HCT116 (cell line): ENCODE data around the gene GTSF1L. TPM values are rescaled to one million over a fixed set of nuclear protein-coding genes. Genes with fewer than 3 reads are reported as not detected.

Experiments
- ATAC-seq: fragments of 200-7000 bp; cut with Tn5 transposase; 2 replicates; pipeline ENCODE4 v1.9.1; 2020; ENCODE audit warnings: mild to moderate bottlenecking, moderate library complexity
- BruUV-seq: library from RNA; stranded (reverse); fragments of 400-500 nt; replicated peaks from 2 replicates; lab custom pipeline; 2021; lab: Mats Ljungman, UMichigan
- CTCF ChIA-PET: fragments of 300-600 bp; sonication (Branson Sonifier 250); formaldehyde crosslinking; loops from one replicate; lab custom pipeline; 2021; ENCODE audit warnings: antibody characterized with exemption; lab: Charles Lee
- POLR2A ChIA-PET: fragments of 300-600, 350-600 bp; sonication (Branson Sonifier 250); formaldehyde crosslinking; loops from one replicate; lab custom pipeline; 2021; ENCODE audit warnings: antibody characterized with exemption; lab: Charles Lee
- RAD21 ChIA-PET, 2 experiments: fragments of 300-600 bp; sonication (Branson Sonifier 250); formaldehyde crosslinking; loops; one replicate each; lab custom pipeline; 2023; ENCODE audit warnings: low total read pairs in 2 of 2; ENCODE audit not compliant: uncharacterized antibody in 2 of 2, unreplicated experiment in 2 of 2, low non-redundant PET in 1 of 2; lab: Charles Lee
- DNase-seq: peaks from one replicate; pipeline ENCODE4 v3.0.0-alpha.2; 2010; ENCODE audit warnings: low read depth, low spot score
- H2AFZ ChIP-seq: fragments of 200-600 bp; shearing (Covaris generic), sonication (generic); 2 replicates; pipeline ENCODE4 v1.6.1; 2017; ENCODE audit warnings: low read depth, mixed run types, mixed read lengths, antibody characterized with exemption, low read length; ENCODE audit not compliant: poor library complexity, severe bottlenecking
- H3K27ac ChIP-seq: 2 replicates; pipeline ENCODE4 v1.5.1; 2012; ENCODE audit warnings: low read depth, low read length
- H3K27me3 ChIP-seq: fragments of 200-600 bp; sonication (generic); 2 replicates; pipeline ENCODE4 v1.6.1; 2016; ENCODE audit warnings: mixed run types, low read length, mixed read lengths; ENCODE audit not compliant: insufficient read depth
- H3K36me3 ChIP-seq, 2 experiments: fragments of 200-500 bp in 1 of 2; fragments of 200-600 bp in 1 of 2; sonication (Bioruptor generic) in 1 of 2; sonication (generic) in 1 of 2; 2 replicates each; pipeline versions ENCODE4 v1.5.1 to v1.6.1; 2014 to 2016; ENCODE audit warnings: low read length in 2 of 2, inconsistent platforms in 1 of 2, mixed read lengths in 1 of 2, mixed run types in 1 of 2; ENCODE audit not compliant: insufficient read depth in 2 of 2, control insufficient read depth in 1 of 2
- H3K4me1 ChIP-seq, 2 experiments: fragments of 200-600 bp in 1 of 2; sonication (generic) in 1 of 2; 2 replicates each; pipeline versions ENCODE4 v1.5.1 to v1.6.1; 2012 to 2017; ENCODE audit warnings: low read length in 2 of 2, inconsistent platforms in 1 of 2, mild to moderate bottlenecking in 1 of 2, mixed read lengths in 1 of 2, mixed run types in 1 of 2, moderate library complexity in 1 of 2; ENCODE audit not compliant: insufficient read depth in 2 of 2, control insufficient read depth in 1 of 2
- H3K4me2 ChIP-seq: fragments of 200-600 bp; sonication (generic); 2 replicates; pipeline ENCODE4 v1.6.1; 2017; ENCODE audit warnings: mixed run types, low read length, mixed read lengths
- H3K4me3 ChIP-seq, 2 experiments: fragments of 200-600 bp in 1 of 2; sonication (generic) in 1 of 2; replicated peaks in 1 of 2; 2 replicates each; pipeline ENCODE4 v1.5.1; 2011 to 2016; ENCODE audit warnings: low read length in 2 of 2, control low read depth in 1 of 2, low read depth in 1 of 2, mild to moderate bottlenecking in 1 of 2, mixed read lengths in 1 of 2, mixed run types in 1 of 2
- H3K79me2 ChIP-seq: fragments of 200-600 bp; sonication (generic); 2 replicates; pipeline ENCODE4 v1.6.1; 2017; ENCODE audit warnings: mild to moderate bottlenecking, mixed run types, low read length, moderate library complexity, mixed read lengths; ENCODE audit not compliant: insufficient read depth
- H3K9ac ChIP-seq: fragments of 200-600 bp; sonication (generic); 2 replicates; pipeline ENCODE4 v1.6.1; 2016; ENCODE audit warnings: low read length, mixed read lengths
- H3K9me2 ChIP-seq: fragments of 200-600 bp; sonication (generic), shearing (Covaris generic); 2 replicates; pipeline ENCODE4 v1.6.1; 2017; ENCODE audit warnings: mixed run types, mild to moderate bottlenecking, moderate library complexity; ENCODE audit not compliant: insufficient read depth
- H3K9me3 ChIP-seq, 2 experiments: fragments of 200-500 bp in 1 of 2; fragments of 200-600 bp in 1 of 2; sonication (Bioruptor generic) in 1 of 2; sonication (generic) in 1 of 2; 2 replicates each; pipeline ENCODE4 v1.6.1; 2014 to 2017; ENCODE audit warnings: low read length in 2 of 2, mixed read lengths in 2 of 2, inconsistent platforms in 1 of 2, low read depth in 1 of 2, mild to moderate bottlenecking in 1 of 2, mixed run types in 1 of 2, moderate library complexity in 1 of 2; ENCODE audit not compliant: control insufficient read depth in 1 of 2, insufficient read depth in 1 of 2
- H4K20me1 ChIP-seq: fragments of 200-600 bp; sonication (generic), shearing (Covaris generic); 2 replicates; pipeline ENCODE4 v1.6.1; 2017; ENCODE audit warnings: mixed run types, mild to moderate bottlenecking, moderate library complexity; ENCODE audit not compliant: insufficient read depth
- CBX3 ChIP-seq: IDR thresholded peaks from 2 replicates; pipeline ENCODE4 v1.6.1; 2012; ENCODE audit warnings: low read depth
- CEBPB ChIP-seq: IDR thresholded peaks from 2 replicates; pipeline ENCODE4 v1.6.1; 2012; ENCODE audit warnings: low read depth
- EGR1 ChIP-seq: IDR thresholded peaks from 2 replicates; pipeline ENCODE4 v1.6.1; 2012; ENCODE audit warnings: low read depth
- EZH2 ChIP-seq: fragments of 200-600 bp; sonication (generic); IDR thresholded peaks from 2 replicates; pipeline ENCODE4 v1.6.1; 2017; ENCODE audit warnings: antibody characterized with exemption, mixed run types
- EZH2phosphoT487 ChIP-seq: fragments of 200-600 bp; IDR thresholded peaks from 2 replicates; pipeline ENCODE4 v1.6.1; 2018; ENCODE audit warnings: antibody characterized with exemption, borderline replicate concordance
- JUND ChIP-seq: IDR thresholded peaks from 2 replicates; pipeline ENCODE4 v1.6.1; 2012
- POLR2A ChIP-seq: IDR thresholded peaks from 2 replicates; pipeline ENCODE4 v1.7.0; 2011; ENCODE audit warnings: borderline replicate concordance; ENCODE audit not compliant: insufficient read depth, insufficient read length; ENCODE audit errors: extremely low read depth
- POLR2AphosphoS5 ChIP-seq: IDR thresholded peaks from 2 replicates; pipeline ENCODE4 v1.6.1; 2011; ENCODE audit warnings: mild to moderate bottlenecking, low read depth, low read length, moderate library complexity
- RAD21 ChIP-seq: IDR thresholded peaks from 2 replicates; pipeline ENCODE4 v1.6.1; 2012; ENCODE audit warnings: low read depth, mild to moderate bottlenecking
- REST ChIP-seq: IDR thresholded peaks from 2 replicates; pipeline ENCODE4 v1.6.1; 2012; ENCODE audit warnings: low read depth
- SP1 ChIP-seq: IDR thresholded peaks from 2 replicates; pipeline ENCODE4 v1.6.1; 2012; ENCODE audit warnings: low read depth
- TCF7L2 ChIP-seq: IDR thresholded peaks from 2 replicates; pipeline ENCODE4 v1.7.0; 2011; ENCODE audit warnings: borderline replicate concordance, inconsistent platforms; ENCODE audit not compliant: insufficient read depth, insufficient read length; ENCODE audit errors: extremely low read depth
- ZBTB33 ChIP-seq: IDR thresholded peaks from 2 replicates; pipeline ENCODE4 v1.6.1; 2011; ENCODE audit warnings: mild to moderate bottlenecking, low read length, moderate library complexity; ENCODE audit not compliant: insufficient replicate concordance; ENCODE audit errors: extremely low read depth
- ZFX ChIP-seq: fragments of 450-650 bp; IDR thresholded peaks from 2 replicates; pipeline ENCODE4 v1.6.1; 2017
- intact Hi-C: fragments of 100-400 bp; cut with micrococcal nuclease; formaldehyde crosslinking; loops from 2 replicates; pipeline ENCODE4 v1.10.0; 2022
- total RNA-seq: library from RNA; stranded (reverse); gene quantifications from one replicate; pipeline ENCODE4 v1.2.1, GENCODE V29; 2021; ENCODE audit not compliant: unreplicated experiment
- TF ChIP-seq, protein P1 (sequence below): IDR thresholded peaks from 2 replicates; pipeline ENCODE4 v1.6.1; 2012
- TF ChIP-seq, protein P2 (sequence below): IDR thresholded peaks from 2 replicates; pipeline ENCODE4 v1.6.1; 2012

The GTSF1L gene
- total RNA-seq, 1 experiment from 2014 or later: not detected

- CTCF ChIA-PET: interaction anchor here (4.1 kb wide), 1 partner anchor 329 kb away, joined by 32 read pairs; no protein-coding TSS in a partner anchor
- Histone ChIP-seq H3K4me2 (no peak overlapping the region), H3K27ac (no peak overlapping the region), H2AFZ (no peak overlapping the region), H3K9me2 (no peaks in the 10 kb centered on the region), H3K79me2 (no peaks in the 10 kb centered on the region), H4K20me1 (no peaks in the 10 kb centered on the region), H3K4me1 (peaks cover 0 to 23% of the 10 kb centered on the region in 2 experiments; a peak in 2 of 4 replicates), H3K4me3 (no peak overlapping the region), H3K9me3 (no peaks in the 10 kb centered on the region), H3K9ac (no peak overlapping the region), H3K36me3 (no peaks in the 10 kb centered on the region), H3K27me3 (no peaks in the 10 kb centered on the region)
- DNase-seq (no peak), ATAC-seq (no peak)
- intact Hi-C loops: no loop called here
- BruUV-seq: no TSS peak
- no peak for TF ChIP-seq ZBTB33
- TF ChIP-seq POLR2A: no peak
- no peak for TF ChIP-seq SP1
- TF ChIP-seq JUND: no peak
- no peak for TF ChIP-seq ZFX
- TF ChIP-seq TCF7L2: no peak
- no peak for TF ChIP-seq POLR2AphosphoS5
- TF ChIP-seq EGR1: no peak
- TF ChIP-seq EZH2: no peak
- TF ChIP-seq, protein P1, sequence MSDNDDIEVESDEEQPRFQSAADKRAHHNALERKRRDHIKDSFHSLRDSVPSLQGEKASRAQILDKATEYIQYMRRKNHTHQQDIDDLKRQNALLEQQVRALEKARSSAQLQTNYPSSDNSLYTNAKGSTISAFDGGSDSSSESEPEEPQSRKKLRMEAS: no peak
- TF ChIP-seq EZH2phosphoT487: no peak
- TF ChIP-seq CBX3: no peak
- TF ChIP-seq, protein P2, sequence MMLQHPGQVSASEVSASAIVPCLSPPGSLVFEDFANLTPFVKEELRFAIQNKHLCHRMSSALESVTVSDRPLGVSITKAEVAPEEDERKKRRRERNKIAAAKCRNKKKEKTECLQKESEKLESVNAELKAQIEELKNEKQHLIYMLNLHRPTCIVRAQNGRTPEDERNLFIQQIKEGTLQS: no peak
- no peak for TF ChIP-seq REST
- no peak for TF ChIP-seq RAD21
- TF ChIP-seq CEBPB: no peak
- POLR2A ChIA-PET: no interaction called here
- RAD21 ChIA-PET: interaction anchor here in 1 of 2 experiments (0.7 kb wide), 1 partner anchor 159 kb away, joined by 7 read pairs; no protein-coding TSS in a partner anchor
Observed at GRCh38 chr20:43751167-43752050, 24.6 kb upstream of the GTSF1L start.
